Breast epithelium (tissue), 4 donors: ENCODE measurements around the gene SPRR5. TPM values are rescaled to one million over a fixed set of nuclear protein-coding genes. Genes with fewer than 3 reads are reported as not detected.

ENCODE experiments used
- DNase-seq, 2 donors: peaks; one replicate each; pipeline ENCODE4 v3.0.0-alpha.2; 2019; ENCODE audit warnings: low spot score in 2 of 2
- H3K27ac ChIP-seq, 2 donors: fragments of 200-600 bp; sonication (generic) in 1 of 2; one replicate each; pipeline ENCODE4 v1.5.1; 2016 to 2019; ENCODE audit warnings: mild to moderate bottlenecking in 1 of 2
- H3K27me3 ChIP-seq, 2 donors: fragments of 200-600 bp; sonication (generic) in 1 of 2; one replicate each; pipeline versions ENCODE4 v1.5.1 to v1.6.0; 2017 to 2019; ENCODE audit warnings: control low read depth in 1 of 2, mild to moderate bottlenecking in 1 of 2
- H3K36me3 ChIP-seq: fragments of 200-600 bp; one replicate; pipeline ENCODE4 v1.5.1; 2019
- H3K4me1 ChIP-seq, 2 donors: fragments of 200-600 bp; sonication (generic); one replicate each; pipeline ENCODE4 v1.5.1; 2016 to 2019; ENCODE audit warnings: control low read depth in 1 of 2
- H3K4me3 ChIP-seq, 3 donors: fragments of 200-600 bp; sonication (generic); 1 replicate in 2 of 3; 2 replicates in 1 of 3; pipeline ENCODE4 v1.5.1; 2016 to 2019; ENCODE audit warnings: mild to moderate bottlenecking in 3 of 3, moderate library complexity in 2 of 3
- H3K9me3 ChIP-seq, 2 donors: fragments of 200-600 bp; sonication (generic) in 1 of 2; one replicate each; pipeline ENCODE4 v1.5.1; 2016 to 2019; ENCODE audit warnings: control low read depth in 1 of 2
- POLR2A ChIP-seq: fragments of 450-650 bp; IDR thresholded peaks from one replicate; pipeline ENCODE4 v1.6.1; 2016; ENCODE audit warnings: antibody characterized with exemption, mild to moderate bottlenecking, moderate library complexity
- POLR2AphosphoS5 ChIP-seq, 3 donors: sonication (generic); formaldehyde crosslinking; IDR thresholded peaks; one replicate each; pipeline ENCODE4 v1.6.1; 2017; ENCODE audit warnings: antibody characterized with exemption in 3 of 3
- intact Hi-C: fragments of 100-400 bp; cut with DNase I; formaldehyde crosslinking; loops from one replicate; pipeline ENCODE4 v1.15.1; 2023; ENCODE audit warnings: low total_unique reads
- total RNA-seq, 3 donors: library from RNA; depleted of rRNA; stranded (reverse); fragments of >200 nt; gene quantifications; one replicate each; pipeline ENCODE4 v1.1.0, GENCODE V29; 2016
- TF ChIP-seq, protein P1 (sequence below), 3 donors: fragments of 450-650 bp; IDR thresholded peaks; one replicate each; pipeline ENCODE4 v1.5.1; 2016 to 2017; ENCODE audit warnings: antibody characterized with exemption in 3 of 3, mild to moderate bottlenecking in 3 of 3, moderate library complexity in 3 of 3

Gene SPRR5
- total RNA-seq, 3 donors from 2014 or later = not detected

GRCh38 chr1:152904688-152905440 is 42.1 kb upstream of the SPRR5 start:
- intact Hi-C loops = no loop called here
- Histone ChIP-seq H3K36me3 (no peaks in the 10 kb centered on the region), H3K4me1 (no peaks in the 10 kb centered on the region), H3K4me3 (no peak overlapping the region), H3K27ac (no peak overlapping the region), H3K9me3 (no peaks in the 10 kb centered on the region), H3K27me3 (no peaks in the 10 kb centered on the region)
- no peak for DNase-seq
- no peak for TF ChIP-seq POLR2AphosphoS5 (IDR thresholded peaks at IDR 0.05)
- no peak for TF ChIP-seq POLR2A
- TF ChIP-seq, protein P1, sequence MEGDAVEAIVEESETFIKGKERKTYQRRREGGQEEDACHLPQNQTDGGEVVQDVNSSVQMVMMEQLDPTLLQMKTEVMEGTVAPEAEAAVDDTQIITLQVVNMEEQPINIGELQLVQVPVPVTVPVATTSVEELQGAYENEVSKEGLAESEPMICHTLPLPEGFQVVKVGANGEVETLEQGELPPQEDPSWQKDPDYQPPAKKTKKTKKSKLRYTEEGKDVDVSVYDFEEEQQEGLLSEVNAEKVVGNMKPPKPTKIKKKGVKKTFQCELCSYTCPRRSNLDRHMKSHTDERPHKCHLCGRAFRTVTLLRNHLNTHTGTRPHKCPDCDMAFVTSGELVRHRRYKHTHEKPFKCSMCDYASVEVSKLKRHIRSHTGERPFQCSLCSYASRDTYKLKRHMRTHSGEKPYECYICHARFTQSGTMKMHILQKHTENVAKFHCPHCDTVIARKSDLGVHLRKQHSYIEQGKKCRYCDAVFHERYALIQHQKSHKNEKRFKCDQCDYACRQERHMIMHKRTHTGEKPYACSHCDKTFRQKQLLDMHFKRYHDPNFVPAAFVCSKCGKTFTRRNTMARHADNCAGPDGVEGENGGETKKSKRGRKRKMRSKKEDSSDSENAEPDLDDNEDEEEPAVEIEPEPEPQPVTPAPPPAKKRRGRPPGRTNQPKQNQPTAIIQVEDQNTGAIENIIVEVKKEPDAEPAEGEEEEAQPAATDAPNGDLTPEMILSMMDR (IDR thresholded peaks at IDR 0.05) = no peak

GRCh38 chr1:152906023-152906565 is 40.9 kb upstream of the SPRR5 start:
- Histone ChIP-seq H3K36me3 (no peaks in the 10 kb centered on the region), H3K27me3 (peaks cover 0 to under 1% of the 10 kb centered on the region in 2 donors), H3K9me3 (peaks cover 0 to 6% of the 10 kb centered on the region in 2 donors), H3K4me1 (no peaks in the 10 kb centered on the region), H3K27ac (no peak overlapping the region), H3K4me3 (no peak overlapping the region)
- DNase-seq = no peak
- TF ChIP-seq, protein P1 (IDR thresholded peaks at IDR 0.05) = no peak
- TF ChIP-seq POLR2AphosphoS5 (IDR thresholded peaks at IDR 0.05) = no peak
- TF ChIP-seq POLR2A = no peak
- intact Hi-C loops = no loop called here

GRCh38 chr1:152907686-152908601 is 39.1 kb upstream of the SPRR5 start, which contains the start of gene IVL:
Gene IVL, plus strand, starts transcription at chr1:152908546. Its CDS starts 1,252 bp downstream, at chr1:152909798.
- H3K4me1 ChIP-seq = no peaks in the 10 kb centered on the region
- no peak within 1 kb of the TSS for H3K4me3 ChIP-seq
- H3K9me3 ChIP-seq = peaks cover 0 to 6% of the 10 kb centered on the region in 2 donors
- H3K36me3 ChIP-seq = no peaks in the 10 kb centered on the region
- no peak for DNase-seq
- H3K27me3 ChIP-seq = peaks cover 0 to 4% of the 10 kb centered on the region in 2 donors
- no peak within 1 kb of the TSS for H3K27ac ChIP-seq
- TF ChIP-seq POLR2A (no peak), POLR2AphosphoS5 (IDR thresholded peaks at IDR 0.05) (no peak)
- TF ChIP-seq, protein P1 (IDR thresholded peaks at IDR 0.05) = no peak
- intact Hi-C loops = no loop called here

DNA sequence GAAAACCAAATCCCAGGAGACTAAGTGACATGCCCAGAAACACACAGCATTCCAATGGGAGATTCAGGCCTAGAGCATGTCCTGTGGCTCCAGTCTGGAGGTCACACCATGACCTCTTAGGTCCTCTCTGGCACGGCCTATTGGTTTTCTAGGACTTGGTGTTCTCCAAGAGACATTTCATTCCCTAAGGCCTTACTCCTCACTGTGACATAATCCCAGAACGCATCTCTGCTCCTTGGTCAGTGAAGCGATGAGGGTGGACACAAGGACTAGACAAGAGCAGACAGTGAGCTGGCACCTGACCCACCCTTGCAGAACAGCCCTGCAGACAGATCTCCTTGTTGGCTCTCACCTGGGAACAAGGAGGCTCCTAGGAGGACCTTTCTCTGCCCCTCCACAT is 37.8 kb upstream of the SPRR5 start:
- Histone ChIP-seq H3K4me3 (no peak overlapping the region), H3K27me3 (peaks cover 0 to 4% of the 10 kb centered on the region in 2 donors), H3K4me1 (no peaks in the 10 kb centered on the region), H3K27ac (no peak overlapping the region), H3K36me3 (no peaks in the 10 kb centered on the region), H3K9me3 (peaks cover 0 to 6% of the 10 kb centered on the region in 2 donors)
- TF ChIP-seq, protein P1 (IDR thresholded peaks at IDR 0.05) = no peak
- TF ChIP-seq POLR2A (no peak), POLR2AphosphoS5 (IDR thresholded peaks at IDR 0.05) (no peak)
- intact Hi-C loops = no loop called here
- no peak for DNase-seq
